Dermis blood vessel endothelial cell (primary cell): ENCODE results near the gene RBM14. TPM values are rescaled to one million over a fixed set of nuclear protein-coding genes. Genes with fewer than 3 reads are reported as not detected.
A peak's percentile ranks its signal among the peaks of the same experiment; 100 is the strongest.
"Not testable (repeated sequence)": the region's sequence is repeated elsewhere in the genome, so short reads cannot be mapped to it uniquely, and the experiment has no call there.

Source experiments
- DNase-seq: peaks from one replicate; pipeline ENCODE4 v3.0.0; 2010
- total RNA-seq: library from RNA; depleted of rRNA; stranded (reverse); fragments of >200 nt; gene quantifications from 2 replicates; pipeline ENCODE4 v1.2.3, GENCODE V29; 2014

The RBM14 gene, protein sequence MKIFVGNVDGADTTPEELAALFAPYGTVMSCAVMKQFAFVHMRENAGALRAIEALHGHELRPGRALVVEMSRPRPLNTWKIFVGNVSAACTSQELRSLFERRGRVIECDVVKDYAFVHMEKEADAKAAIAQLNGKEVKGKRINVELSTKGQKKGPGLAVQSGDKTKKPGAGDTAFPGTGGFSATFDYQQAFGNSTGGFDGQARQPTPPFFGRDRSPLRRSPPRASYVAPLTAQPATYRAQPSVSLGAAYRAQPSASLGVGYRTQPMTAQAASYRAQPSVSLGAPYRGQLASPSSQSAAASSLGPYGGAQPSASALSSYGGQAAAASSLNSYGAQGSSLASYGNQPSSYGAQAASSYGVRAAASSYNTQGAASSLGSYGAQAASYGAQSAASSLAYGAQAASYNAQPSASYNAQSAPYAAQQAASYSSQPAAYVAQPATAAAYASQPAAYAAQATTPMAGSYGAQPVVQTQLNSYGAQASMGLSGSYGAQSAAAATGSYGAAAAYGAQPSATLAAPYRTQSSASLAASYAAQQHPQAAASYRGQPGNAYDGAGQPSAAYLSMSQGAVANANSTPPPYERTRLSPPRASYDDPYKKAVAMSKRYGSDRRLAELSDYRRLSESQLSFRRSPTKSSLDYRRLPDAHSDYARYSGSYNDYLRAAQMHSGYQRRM
- total RNA-seq = 29.3 and 44.7 TPM in 2 replicates

DNA sequence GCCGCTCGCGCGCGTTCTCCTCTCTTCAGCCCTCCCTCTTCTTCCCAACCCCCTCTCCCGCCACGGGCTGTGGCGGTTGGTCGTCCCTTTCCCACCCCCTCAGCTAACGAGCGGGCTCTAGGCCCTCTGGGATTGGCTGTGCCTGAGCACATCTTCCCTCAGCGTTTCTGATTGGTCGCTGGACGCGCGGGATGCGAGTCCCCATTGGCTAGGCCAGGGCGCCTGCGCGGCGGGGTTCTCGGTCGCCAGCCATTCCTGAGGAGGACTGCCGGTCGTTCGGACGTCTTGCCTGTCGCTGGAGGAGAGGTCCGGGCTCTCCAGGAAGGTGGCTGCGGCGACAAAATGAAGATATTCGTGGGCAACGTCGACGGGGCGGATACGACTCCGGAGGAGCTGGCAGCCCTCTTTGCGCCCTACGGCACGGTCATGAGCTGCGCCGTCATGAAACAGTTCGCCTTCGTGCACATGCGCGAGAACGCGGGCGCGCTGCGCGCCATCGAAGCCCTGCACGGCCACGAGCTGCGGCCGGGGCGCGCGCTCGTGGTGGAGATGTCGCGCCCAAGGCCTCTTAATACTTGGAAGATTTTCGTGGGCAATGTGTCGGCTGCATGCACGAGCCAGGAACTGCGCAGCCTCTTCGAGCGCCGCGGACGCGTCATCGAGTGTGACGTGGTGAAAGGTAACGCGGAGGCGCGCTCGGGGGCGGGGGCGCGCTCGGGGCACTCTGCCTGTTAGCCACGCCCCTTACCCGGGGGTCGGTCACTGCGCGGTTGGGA, at the start of gene RBM14:
RBM14 (plus strand) TSS at position 252 of the 776 bp plus-strand sequence; CDS start at position 343, 91 bp downstream.
- peak; percentile 100 for DNase-seq

DNA sequence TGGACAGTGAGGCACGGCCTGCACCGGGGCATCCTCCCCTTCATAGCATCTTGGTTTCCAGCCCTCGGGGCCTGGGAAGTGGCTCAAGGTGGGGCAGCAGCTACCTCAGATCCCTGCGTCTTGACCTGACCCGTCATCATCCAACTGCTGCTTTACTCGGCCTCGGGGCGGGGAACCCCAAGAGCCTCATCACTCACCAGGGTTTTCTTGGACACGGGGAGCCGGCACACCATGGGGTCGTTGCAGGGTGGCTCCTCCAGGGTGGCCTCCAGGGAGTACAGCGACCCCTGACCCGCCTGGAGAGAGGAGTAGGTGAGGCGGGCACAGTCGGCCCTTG, 48.7 kb upstream of the RBM14 start:
- no peak for DNase-seq

DNA sequence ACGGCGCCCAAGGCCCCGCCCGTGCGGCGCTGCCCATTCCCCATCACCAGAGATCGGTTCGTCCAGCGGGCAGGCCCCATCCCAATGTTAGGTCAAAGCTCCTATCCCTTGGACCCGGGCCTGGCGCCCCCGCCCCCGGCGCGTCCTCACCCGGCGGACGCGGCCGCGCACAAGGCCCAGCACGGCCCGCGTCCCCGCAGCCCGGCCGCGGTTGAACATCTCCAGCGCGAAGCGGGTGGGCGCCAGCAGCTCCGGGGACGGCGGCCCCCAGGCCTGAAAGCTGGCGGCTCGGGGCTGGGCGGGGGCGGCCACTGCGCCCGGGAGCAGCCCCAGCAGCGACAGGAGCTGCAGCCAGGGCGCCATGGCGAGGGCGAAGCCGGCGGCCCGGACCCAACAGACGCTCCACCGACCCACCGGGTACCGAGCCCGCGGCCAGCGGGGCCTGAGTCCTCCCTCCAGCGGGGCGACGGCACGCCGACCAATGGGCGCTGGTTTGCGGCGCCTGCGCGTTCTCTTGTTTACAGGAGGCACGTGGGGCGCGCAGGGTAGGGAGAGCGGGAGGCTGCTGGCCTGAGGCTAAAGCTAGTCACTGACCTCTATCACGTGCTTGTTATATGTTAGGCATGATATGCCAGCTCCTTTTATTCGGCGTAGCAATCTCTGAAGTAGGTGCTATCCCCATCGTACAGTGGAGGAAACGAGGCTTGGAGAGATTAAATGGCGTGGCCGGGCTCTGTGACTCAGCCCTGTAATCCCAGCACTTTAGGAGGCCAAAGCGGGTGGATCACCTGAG, 48.1 kb upstream of the RBM14 start, which contains the start of gene CTSF:
CTSF (minus strand) TSS at position 483 of the 793 bp plus-strand sequence; CDS start at position 363, 120 bp downstream.
- DNase-seq = peak; percentile 86

DNA sequence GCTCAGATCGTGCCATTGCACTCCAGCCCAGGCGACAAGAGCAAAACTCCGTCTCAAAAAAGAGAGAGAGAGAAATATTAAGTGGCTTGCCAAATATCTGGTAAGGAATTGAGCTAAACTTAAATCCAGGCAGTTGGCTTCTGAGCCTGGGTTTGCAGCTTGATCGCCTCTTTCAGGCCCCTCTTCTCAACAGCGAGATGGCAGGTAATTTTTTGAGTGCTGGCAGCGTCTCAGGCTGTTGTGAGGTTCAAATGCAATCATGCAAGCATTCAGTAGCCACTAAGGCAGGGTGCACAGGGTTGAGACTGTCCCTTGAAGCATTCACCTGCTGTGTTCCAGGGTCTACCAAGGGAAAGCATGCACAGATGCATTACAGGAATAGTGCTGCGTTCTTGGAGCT, 47.4 kb upstream of the RBM14 start:
- DNase-seq = no peak

DNA sequence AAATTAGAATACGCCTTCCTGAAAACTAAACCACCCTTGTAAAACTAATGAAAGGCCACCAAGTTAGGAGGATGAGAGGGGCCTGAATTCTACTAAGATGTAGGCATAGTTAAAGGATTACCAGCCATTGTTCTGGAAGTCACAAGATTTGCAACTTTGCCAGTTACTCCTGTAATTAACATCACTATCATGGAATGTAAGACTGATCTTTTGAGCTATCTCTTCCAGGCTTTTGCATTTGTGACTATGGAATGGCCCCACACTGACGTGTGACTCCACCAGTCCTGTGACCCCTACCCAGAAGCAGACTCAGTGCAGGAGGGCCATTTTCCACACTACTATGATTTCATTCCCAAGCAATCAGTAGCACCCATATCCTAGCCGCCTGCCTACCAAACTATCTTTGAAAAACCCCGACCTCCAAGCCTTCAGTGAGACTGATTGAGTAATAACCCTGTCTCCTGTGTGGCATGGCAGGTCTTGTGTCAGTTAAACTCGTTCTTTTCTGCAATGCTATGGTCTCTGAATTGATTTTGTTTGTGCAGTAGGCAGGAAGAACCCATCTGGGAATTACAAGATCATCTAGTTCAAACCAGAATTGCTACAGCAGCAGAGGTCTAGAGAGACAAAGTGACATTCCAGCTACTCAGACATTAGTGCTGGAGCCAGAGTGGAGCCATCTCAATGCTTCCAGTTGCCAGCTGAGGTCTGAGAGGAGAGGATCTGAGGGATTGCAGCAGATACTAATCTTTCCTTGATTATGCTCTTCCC, 46.2 kb upstream of the RBM14 start:
- no peak for DNase-seq

DNA sequence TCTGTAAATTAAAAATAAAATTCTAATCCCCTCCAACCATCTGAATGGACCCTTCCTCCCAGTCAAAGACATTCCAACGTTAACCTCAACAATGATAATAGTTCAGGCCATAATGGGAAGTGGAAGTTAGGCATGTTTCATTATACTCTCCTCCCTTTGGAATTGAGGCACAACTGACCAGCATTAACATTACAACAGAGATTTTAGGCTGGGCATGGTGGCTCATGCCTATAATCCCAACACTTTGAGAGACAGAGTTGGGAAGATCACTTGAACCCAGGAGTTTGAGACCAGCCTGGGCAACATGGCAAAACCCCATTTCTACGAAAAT, 45.6 kb upstream of the RBM14 start:
- no peak for DNase-seq

DNA sequence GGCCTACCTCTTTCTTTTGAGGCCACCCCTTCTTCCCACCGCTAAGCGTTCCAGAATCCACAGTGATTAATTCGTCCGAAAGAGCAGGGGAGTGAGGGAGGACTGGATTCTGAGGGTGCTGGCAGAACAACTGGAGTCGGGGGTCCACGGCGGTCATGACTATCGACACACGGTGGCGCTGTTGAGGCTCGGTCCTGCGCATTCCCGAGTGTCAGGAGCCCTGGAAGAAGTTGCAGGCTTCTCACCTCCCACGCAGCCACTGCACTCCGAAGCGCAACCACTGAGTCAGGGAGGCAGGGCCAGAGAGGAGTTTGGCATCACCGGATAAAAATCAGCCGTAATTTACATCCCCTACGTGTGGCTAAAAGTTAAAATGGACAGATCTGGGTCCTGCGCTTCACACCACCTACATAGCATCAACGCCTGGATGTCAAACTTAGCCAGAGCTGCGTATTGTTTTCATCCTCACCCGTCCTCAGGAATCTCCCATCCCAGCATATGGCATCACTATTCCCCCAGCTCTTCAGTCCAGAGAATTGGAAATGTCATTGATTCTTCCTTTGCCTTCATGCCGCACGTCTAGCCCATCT, 37.3 kb upstream of the RBM14 start:
- peak; percentile 84 for DNase-seq

DNA sequence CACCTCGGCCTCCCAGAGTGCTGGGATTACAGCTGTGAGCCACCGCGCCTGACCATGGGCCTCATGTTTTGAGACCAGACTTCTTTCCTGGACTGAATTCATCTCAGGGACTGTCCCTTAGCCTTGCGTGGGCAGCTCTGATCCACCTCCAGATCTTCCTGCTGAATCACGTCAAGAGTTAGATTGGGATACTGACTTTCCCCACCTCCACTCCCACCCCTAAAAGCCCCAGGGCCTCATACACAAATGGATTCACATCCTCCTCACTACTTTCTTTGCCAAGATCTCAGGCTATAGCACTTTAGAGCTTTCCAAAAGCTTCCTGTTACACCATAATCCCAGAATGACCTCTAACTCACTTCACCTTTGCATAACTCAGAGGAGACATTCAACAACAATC, 35.6 kb upstream of the RBM14 start:
- DNase-seq = no peak

DNA sequence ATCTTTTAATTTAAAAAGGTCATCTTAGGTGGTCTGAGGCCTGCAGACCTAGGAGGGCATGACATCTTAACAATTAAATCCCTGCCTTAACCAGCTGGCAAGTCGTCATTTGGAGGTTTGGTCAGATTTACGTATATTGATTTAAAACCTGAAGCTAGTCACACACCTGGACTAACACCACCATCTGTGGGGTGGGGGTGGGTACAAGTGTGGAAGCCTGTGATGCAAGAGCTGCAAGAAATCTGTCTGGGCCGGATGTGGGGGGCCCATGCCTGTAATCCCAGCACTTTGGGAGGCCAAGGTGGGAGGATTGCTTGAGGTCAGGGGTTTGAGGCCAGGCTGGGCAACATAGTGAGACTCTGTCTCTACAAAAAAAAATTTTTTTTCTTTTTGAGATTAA, 35.2 kb upstream of the RBM14 start:
- no peak for DNase-seq

DNA sequence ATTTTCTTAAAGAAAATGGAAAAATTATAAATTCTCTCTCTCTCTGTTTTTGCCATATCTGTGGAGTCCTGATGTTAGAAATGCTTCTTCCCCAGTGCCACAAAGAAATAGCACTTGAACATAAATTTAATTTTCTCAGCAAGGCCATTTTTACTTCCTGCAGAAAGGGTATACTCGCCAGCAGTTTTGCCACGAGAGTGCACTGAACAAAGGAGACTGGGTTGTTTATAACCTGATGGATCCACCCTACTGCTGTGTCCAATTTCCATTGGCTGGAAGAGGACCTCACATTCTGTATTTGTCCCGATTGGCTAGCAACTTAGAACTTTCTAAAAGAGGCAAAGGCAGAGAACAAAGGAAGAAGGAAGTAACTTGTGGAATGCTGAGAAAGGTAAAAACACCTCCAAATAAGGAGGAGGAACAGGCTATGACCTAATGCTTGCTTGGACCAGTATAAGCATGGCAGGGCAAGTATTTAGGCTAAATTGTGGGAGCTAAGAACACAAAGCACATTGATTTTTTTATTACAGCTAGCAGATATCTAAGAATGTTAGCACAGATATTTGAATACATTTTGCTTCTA, 33.8 kb upstream of the RBM14 start:
- not testable (repeated sequence) for DNase-seq

DNA sequence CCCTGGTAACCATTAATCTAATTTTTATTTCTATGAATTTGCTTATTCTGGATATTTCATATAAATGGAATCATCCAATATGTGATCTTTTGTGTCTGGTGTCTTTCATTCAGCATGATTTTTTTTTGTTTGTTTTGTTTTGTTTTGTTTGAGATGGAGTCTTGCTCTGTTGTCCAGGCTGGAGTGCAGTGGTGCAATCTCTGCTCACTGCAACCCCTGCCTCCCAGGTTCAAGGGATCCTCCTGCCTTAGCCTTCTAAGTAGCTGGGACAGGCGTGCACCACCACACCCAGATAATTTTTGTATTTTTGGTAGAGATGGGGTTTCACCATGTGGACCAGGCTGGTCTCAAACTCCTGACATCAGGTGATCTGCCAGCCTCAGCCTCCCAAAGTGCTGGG, 31.0 kb upstream of the RBM14 start:
- not testable (repeated sequence) for DNase-seq

DNA sequence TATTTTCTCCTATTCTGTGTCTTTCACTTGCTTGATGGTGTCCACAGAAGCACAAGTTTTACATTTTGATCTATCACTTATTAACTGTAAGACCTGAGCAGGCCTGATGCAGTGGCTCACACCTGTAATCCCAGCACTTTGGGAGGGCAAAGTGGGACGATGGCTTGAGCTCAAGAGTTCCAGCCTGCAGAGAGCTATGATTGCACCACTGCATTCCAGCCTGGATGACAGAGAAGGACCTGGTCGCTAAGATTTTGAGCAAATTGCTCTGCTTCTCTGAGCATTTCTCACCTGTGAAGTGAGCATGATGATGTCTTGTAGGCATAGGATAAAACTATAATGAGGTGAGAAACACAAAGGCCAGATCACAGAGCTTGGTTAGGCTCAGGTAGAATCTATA, 30.3 kb upstream of the RBM14 start:
- no peak for DNase-seq

DNA sequence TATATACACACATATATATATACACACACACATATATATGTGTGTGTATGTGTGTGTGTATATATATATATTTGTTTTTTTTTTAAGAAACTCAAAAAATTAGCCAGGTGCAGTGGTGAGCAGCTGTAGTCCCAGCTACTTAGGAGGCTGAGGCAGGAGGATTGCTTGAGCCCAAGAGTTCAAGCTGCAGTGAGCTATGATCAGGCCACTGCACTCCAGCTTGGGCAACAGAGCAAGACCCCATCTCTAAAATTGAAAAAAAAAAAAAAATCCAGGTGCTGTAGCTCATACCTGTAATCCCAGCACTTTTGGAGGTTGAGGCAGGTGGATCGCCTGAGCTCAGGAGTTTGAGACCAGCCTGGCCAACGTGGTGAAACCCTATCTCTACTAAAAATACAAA, 27.1 kb upstream of the RBM14 start:
- DNase-seq = not testable (repeated sequence)

DNA sequence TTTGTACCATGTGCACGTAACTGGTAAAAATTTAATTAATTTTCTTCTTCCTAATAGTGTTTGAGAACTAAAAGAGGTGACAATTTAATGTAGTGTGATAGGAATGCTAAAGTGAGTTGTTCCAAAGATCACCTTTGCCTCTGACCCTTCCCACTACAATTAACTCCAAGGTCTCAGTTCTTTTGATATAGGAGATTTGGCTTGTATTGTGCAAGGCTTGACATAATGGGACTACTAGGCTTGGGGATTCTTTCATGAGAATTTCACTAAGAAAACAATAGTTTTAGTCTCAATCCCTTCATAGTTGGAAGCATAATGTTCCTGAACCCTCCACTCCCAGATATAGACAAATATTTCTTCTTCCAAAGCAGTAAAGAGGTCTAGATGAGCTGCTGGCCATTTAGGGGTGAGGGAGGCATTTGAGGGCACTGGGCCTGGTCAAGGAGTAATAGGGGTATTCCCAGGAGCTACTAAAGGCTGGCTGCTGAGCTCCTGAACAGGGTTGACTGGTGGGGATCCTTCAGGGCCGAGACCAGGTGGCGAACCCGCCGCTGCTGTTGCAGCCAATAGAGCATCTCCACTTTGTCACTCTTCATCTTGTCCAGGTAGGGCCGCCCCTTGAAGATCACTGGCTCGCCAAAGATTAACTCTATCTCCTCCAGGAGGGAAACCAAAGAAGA, 26.3 kb upstream of the RBM14 start:
- DNase-seq = no peak

DNA sequence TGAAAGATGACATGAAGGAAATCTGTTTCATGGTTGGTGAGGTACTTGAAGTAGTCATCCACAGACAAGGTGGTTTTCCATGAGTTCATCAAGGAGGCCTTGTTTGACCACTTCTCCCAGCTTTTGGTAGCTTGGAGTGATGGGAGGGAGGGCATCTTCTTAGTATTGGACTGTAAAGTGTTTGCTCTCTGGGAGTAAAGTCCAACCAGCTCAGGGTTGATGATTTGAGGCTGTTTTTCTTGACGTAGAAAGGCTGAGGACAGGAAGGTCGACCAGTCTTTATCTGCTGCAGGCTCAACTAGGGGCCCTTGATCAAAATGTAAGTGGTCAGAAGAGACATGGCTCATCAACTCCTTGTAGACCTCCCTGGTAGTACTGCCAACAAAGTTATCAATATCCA, 25.3 kb upstream of the RBM14 start:
- no peak for DNase-seq

DNA sequence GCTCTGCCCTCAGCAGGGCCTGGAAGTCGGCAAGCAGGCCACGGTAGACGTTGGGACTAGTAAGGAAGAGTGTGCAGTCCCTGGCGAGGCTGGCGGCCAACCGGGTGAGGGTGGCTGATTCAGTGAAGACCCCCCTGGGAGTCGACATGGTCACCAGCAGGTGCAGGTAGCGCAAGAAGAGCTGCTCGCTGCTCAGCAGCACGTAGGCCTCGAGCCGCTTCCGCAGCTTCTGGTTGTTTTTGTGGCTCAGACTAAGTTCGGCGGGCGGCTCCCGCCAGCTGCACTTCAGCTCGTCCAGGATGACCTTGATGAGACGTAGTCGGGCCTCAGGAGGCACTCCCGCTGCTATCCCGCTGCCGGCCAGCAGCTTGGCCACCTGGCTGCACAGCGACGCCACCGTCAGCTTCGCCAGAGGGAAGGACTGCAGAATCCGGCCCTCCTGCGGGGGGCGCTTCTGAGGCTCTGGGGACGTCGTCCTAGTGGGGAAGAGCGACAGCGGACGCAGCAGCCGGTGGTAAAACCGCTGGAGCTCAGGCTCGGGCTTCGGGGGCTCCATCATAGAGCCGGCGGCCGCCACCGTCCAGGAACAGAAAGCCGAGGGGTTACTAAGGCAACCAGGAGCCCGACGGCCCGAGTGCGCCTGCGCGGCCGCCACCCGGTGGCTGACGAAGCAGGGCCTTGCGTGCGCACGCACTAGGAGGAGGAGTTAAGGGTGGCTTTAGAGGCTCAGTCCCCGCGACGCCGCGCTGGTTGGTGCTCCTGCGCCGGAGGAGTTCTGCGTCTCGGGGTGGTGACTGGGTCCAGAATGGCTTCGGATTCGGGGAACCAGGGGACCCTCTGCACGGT, 23.8 kb upstream of the RBM14 start, which contains the start of the genes CCDC87 and CCS:
CCDC87 (minus strand) TSS at position 607 of the 846 bp plus-strand sequence; CDS start at position 559, 48 bp downstream.
CCS (plus strand) TSS at position 729 of the 846 bp plus-strand sequence; CDS start at position 806, 77 bp downstream.
- DNase-seq = peak; percentile 97

DNA sequence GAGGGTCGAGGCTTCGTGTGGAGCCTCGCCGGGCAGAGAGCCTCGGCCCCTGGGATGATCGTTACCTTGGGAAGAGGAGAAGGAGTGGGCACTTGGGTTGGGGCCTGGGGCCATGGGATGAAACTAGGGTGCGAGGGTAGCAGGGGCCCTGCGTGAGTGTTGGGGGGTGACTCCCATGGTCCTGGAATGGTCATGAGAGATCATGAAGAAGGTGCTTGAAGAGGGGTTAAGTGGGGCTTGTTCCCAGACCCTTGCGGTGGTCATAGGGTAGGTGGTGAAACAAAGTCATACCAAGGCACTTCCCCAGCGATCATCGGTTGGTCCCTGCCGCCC, 23.2 kb upstream of the RBM14 start:
- DNase-seq = no peak

DNA sequence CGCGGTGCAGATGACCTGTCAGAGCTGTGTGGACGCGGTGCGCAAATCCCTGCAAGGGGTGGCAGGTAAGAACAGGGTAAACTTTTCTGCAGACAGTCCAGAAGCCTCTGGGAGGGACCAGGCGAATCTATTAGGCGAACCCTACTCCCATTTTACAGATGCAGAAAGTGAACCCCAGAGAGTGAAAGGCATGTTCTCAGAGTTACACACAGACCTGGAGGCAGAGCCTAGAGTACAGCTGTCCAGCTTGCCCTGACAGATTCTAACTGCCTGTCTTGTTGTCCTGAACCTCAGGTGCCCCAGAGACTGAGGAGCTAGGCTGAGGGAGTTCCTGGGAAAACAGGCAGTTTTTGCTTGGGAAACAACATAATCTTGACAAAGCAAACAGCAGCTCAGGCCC, 22.8 kb upstream of the RBM14 start:
- no peak for DNase-seq

DNA sequence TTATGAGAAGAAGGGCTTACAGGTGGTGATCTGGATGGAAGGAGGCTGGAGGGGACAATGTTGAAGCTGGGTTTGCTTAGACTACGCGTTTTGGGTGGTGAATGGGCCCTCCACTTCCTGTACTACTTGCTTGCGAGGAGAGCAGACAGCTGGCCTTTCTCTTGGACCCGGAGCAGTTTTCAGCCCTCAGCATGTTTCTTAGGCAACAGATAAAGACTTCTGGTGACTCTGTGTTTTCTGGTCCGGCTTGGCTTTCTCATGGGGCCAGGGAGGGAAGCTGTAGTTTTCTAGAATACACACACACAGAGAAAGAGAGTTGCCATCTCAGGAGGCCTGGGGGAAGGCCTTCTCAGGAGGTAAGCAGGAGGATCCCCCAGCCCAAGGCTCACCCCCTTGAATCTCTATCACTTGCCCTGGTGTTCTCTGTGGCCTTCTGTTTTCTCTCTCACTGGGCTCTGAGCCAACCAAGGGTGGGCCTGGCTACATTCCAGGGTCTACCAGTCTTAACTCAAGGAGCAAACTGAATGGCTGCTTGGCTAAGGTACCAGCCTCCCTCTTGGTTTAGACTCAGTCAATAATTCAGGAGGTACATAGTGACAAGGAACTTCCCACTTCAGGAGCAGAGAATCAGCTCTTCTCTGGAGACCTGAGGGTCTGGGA, 21.1 kb upstream of the RBM14 start:
- DNase-seq = no peak
